ENCODE results near the gene MRPL38. TPM values are rescaled to one million over a fixed set of nuclear protein-coding genes. Genes with fewer than 3 reads are reported as not detected.
A peak's percentile ranks its signal among the peaks of the same experiment; 100 is the strongest.
"Not testable (repeated sequence)": the region's sequence is repeated elsewhere in the genome, so short reads cannot be mapped to it uniquely, and the experiment has no call there.

MRPL38 gene
- total RNA-seq, 1 donor from 2014 or later: 76.3 TPM

GRCh38 chr17:75864448-75864871 lies 40.2 kb downstream of the MRPL38 start:
- DNase-seq (ENCODE audit: low spot score): no peak
- intact Hi-C loops (cut with DNase I): no loop called here

DNA sequence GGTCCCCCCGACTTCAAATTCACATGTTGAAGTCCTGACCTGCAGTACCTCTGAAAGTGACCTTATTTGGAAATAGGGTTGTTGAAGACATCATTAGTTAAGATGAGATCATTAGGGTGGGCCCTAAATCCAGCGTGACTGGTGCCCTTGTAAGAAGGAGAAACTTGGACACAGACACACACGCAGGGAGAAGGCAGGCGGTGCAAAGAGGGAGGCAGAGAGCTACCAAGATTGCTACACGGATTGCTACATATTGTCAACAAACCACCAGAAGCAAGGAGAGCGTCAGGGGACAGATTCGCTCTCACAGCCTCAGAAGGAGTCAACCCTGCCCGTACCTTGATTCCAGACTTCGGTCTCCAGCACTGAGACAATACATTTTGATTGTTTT lies 42.8 kb downstream of the MRPL38 start:
- DNase-seq (ENCODE audit: low spot score): no peak
- intact Hi-C loops (cut with DNase I): no loop called here

DNA sequence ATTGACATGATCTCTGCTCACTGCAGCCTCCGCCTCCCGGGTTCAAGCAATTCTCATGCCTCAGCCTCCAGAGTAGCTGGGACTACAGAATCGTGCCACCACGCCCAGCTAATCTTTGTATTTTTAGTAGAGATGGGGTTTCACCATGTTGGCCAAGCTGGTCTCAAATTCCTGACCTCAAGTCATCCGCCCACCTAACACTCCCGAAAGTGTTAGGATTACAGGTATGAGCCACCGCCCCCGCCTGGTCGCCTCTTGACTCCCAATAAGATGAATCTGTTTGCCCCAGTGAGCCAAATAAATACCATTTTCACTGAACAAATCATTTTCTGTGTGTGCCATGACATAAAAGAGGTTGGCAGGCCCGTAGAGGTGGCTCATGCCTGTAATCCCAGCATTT lies 45.3 kb downstream of the MRPL38 start:
- DNase-seq (ENCODE audit: low spot score): not testable (repeated sequence)

DNA sequence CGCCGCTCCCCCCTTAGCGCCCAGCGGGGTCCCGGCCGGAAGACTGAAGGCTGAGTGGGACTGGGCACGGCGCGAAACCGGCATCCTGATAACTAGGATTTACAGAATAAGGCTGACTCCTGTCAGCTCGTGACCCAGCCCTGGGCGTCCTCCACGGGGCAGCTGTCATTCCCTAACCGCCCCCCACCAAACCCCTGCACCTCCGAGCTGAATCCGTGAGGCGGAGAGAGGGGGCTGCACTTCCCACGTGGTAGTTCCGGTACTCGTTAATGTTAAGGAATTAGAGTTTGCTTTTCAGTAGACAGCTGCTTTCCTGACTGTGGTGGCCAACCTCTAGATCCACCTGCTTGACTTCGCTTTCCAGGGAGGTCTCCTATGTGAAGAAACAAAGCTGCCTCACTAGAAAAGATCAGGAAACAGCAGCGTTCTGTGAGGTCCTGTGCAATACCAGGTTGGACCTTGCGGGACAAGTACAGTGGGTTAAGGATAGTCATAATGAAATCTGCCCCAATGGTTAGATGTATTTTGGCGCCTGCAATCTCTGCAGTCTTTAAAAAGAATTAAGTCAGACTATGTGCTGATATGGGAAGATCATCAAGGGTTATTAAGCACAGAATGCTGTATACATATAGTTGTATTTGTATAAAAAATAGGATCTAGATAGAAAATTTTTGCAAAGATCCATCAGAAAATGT lies 48.5 kb downstream of the MRPL38 start:
- DNase-seq (ENCODE audit: low spot score): no peak
- intact Hi-C loops (cut with DNase I): loop anchor here (2.0 kb wide), 1 partner anchor 41 kb away; the partner anchor contains the start of gene TRIM65

More for the DNA sequence above, 45.3 kb downstream of the MRPL38 start:
- intact Hi-C loops (cut with DNase I): not testable (repeated sequence)

DNA sequence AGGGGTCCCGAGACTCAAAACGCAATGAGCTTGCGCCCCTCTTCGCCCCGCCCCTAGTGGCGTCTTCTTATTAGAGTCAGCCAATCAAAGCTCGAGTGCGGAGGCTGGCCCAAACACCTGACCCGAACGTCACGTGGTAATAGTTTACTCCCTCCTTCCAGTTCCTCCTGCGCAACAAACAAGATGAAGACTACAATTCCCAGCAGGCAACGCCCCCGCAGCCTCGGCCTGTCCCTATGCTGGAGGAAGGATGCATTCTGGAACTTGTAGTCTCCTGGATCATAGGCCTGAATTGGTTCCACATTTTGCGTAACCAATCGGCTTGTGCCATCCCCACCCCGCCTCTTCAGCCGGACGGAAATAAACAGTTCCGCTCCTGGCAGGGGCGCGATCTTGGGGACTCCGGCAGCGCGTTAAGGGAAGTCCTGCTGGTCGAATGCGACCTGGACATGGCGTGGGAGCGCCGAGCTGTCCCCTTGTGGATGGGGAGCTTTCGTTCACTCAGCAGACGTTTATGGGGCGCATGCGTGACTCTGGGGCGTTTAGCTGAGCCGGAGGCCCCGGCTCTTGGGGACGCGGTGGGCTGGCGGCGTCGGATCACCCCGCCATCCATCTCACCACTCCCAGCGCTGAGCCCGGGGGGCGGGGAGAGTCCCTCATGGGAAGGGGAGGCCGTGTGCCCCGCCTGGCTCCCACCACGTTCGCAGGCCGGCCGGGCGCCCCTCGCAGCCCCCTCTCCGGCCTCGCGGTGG lies 49.2 kb downstream of the MRPL38 start, which contains the start of gene WBP2:
TSS of gene WBP2 (minus strand) at position 26 of the 752 bp plus-strand sequence. CDS start 38 bp downstream, outside the sequence.
- intact Hi-C loops (cut with DNase I): loop anchor here (1.0 to 2.0 kb wide), 3 partner anchors 22 to 71 kb away; partner anchors contain the start of genes TRIM65 and UNK
- DNase-seq (ENCODE audit: low spot score): peak; percentile 98

- DNase-seq (ENCODE audit: low spot score): no peak
- intact Hi-C loops (cut with DNase I): loop anchor here (1.0 to 2.0 kb wide), 2 partner anchors 22 to 70 kb away; partner anchors contain the start of gene UNK
Observed at GRCh38 chr17:75854881-75855309, 49.8 kb downstream of the MRPL38 start.

- intact Hi-C loops (cut with DNase I): loop anchor here (2.0 kb wide), 1 partner anchor 69 kb away; the partner anchor contains the start of gene UNK
- no peak for DNase-seq (ENCODE audit: low spot score)
Observed at GRCh38 chr17:75854101-75854748, 50.5 kb downstream of the MRPL38 start.

DNA sequence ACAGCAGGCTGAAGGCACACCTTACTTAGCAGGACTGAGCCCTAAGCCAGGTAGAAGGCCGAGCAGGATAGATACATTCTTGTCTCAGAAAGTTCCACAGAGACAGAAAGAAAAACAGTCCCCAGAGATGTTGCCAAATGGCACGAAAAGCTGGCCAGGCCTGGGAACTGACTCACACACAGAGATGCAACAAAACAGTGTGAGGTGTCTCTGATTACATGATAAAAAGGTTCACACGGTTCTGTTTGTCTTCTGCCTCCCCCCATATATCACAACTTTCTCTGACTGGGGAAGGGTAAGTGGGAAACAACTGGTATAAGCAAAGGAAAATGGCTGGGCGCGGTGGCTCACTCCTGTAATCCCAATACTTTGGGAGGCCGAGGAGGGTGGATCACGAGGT lies 51.3 kb downstream of the MRPL38 start:
- intact Hi-C loops (cut with DNase I): no loop called here
- no peak for DNase-seq (ENCODE audit: low spot score)

DNA sequence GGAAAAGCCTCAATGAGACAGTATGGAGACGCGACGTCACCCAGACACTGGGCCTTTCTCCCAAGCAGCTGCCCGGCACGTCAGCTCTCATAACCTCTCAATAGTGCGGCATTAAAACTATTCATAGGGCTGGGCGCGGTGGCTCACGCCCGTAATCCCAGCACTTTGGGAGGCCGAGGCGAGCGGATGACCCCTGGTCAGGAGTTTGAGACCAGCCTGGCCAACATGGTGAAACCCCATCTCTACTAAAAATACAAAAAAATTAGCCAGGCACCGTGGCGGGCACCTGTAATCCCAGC lies 53.0 kb downstream of the MRPL38 start:
- DNase-seq (ENCODE audit: low spot score); intact Hi-C loops (cut with DNase I): not testable (repeated sequence)

- intact Hi-C loops (cut with DNase I): no loop called here
- no peak for DNase-seq (ENCODE audit: low spot score)
Observed at GRCh38 chr17:75850928-75851692, 53.6 kb downstream of the MRPL38 start.

GRCh38 chr17:75849724-75850123 lies 55.0 kb downstream of the MRPL38 start:
- intact Hi-C loops (cut with DNase I): loop anchor here (2.0 kb wide), 1 partner anchor 41 kb away; no protein-coding TSS in a partner anchor

DNA sequence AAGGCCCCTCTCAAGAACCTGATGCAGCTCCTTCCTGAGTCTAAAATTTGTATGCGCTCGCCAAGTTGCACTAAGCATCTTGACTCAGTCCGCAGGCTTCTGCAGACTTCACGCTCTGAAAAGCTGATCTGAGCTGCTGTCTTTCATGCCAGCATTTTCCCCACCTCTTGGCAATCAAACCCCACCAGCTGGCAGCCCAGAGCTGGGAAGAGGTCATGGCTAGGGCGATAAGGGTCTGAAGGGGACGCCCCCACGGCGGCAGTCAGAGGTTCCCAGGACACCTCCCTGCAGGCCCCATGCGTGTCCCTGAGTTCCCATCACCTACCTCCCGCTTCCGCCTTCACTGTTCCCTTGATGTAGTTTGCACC lies 55.4 kb downstream of the MRPL38 start:
- DNase-seq (ENCODE audit: low spot score): no peak
- intact Hi-C loops (cut with DNase I): loop anchor here (2.0 kb wide), 1 partner anchor 40 kb away; no protein-coding TSS in a partner anchor

More at GRCh38 chr17:75849724-75850123, 55.0 kb downstream of the MRPL38 start:
- DNase-seq (ENCODE audit: low spot score): no peak

Other genes starting within 250 kb of the MRPL38 start
- gene RECQL5, start 237.7 kb downstream of the MRPL38 start, total RNA-seq: 11.3 TPM
- gene SAP30BP, start 237.5 kb downstream of the MRPL38 start, total RNA-seq: 47.2 TPM
- gene ITGB4, start 183.4 kb downstream of the MRPL38 start, total RNA-seq: 5.7 TPM
- gene GALK1, start 139.7 kb downstream of the MRPL38 start, total RNA-seq: 11.5 TPM
- gene UNK, start 120.1 kb downstream of the MRPL38 start, total RNA-seq: 16.8 TPM
- 7.9 TPM for gene UNC13D, start 60.5 kb downstream of the MRPL38 start, total RNA-seq
- 129 TPM for gene WBP2, start 49.5 kb downstream of the MRPL38 start, total RNA-seq
- 39.5 TPM for gene TRIM47, start 26.3 kb downstream of the MRPL38 start, total RNA-seq
- 12.1 TPM for gene TRIM65, start 7.9 kb downstream of the MRPL38 start, total RNA-seq
- 5.2 TPM for gene FBF1, start 36.2 kb upstream of the MRPL38 start, total RNA-seq
- gene ACOX1, start 74.3 kb upstream of the MRPL38 start, total RNA-seq: 73.3 TPM
- gene TEN1, start 74.4 kb upstream of the MRPL38 start, total RNA-seq: 9.6 TPM
- gene CDK3, start 96.0 kb upstream of the MRPL38 start, total RNA-seq: 2.7 TPM
- 0.05 TPM for gene EVPL, start 122.4 kb upstream of the MRPL38 start, total RNA-seq
- 53.9 TPM for gene SRP68, start 167.6 kb upstream of the MRPL38 start, total RNA-seq
- not detected for gene GALR2, start 169.9 kb upstream of the MRPL38 start, total RNA-seq
- gene ZACN, start 174.3 kb upstream of the MRPL38 start, total RNA-seq: not detected
- gene EXOC7, start 198.9 kb upstream of the MRPL38 start, total RNA-seq: 86.9 TPM
- not detected for gene FOXJ1, start 236.4 kb upstream of the MRPL38 start, total RNA-seq

Measured in cardiac septum (tissue), 1 donor.